ENCODE measurements around the gene SLC51A. TPM values are rescaled to one million over a fixed set of nuclear protein-coding genes. Genes with fewer than 3 reads are reported as not detected.

Gene SLC51A
- total RNA-seq, 1 experiment from 2014 or later: 0.24 TPM

DNA sequence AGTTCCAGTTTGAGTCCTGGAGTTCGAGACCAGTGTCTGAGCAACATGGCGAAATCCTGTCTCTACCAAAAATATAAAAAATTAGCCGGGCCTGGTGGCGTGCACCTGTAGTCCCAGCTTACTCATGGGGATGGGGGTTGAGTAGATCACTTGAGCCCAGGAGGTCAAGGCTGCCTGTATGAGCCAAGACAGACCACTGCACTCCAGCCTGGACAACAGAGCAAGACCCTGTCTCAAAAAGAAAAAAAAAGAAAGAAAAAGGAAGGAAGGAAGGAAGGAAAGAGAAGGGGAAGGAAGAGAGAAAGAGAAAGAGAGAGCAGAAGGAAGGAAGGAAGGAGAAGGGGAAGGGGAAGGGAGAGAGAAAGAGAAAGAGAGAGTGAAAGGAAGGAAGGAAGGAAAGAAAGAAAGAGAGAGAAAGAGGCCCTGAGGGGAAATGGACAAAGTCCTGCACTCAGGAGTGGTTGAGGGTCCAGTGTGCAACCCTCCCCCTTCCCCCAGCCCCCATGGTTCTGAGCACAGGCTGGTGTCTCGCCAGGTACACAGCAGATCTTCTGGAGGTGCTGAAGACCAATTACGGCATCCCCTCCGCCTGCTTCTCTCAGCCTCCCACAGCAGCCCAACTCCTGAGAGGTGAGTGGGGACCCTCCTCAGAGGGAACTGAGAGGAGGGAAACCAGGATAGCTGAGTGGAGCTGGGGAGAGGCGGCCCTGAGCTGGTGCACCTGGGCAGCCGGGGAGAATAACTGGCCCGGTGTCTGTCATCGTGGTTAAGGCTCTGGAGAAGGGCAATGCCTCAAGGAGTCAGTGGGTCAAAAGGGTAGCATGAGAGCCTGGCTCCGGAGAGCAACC, 1.2 kb downstream of the SLC51A start:
- H3K4me3 ChIP-seq (ENCODE audit: insufficient read depth, low read depth, low read length): no peak overlapping the region
- no peaks in the 10 kb centered on the region for H3K27me3 ChIP-seq (ENCODE audit: control insufficient read depth, insufficient read depth, low read length)
- no peak for DNase-seq
- H3K36me3 ChIP-seq (replicated peaks; ENCODE audit: control insufficient read depth, insufficient read depth, low read length): no peaks in the 10 kb centered on the region

DNA sequence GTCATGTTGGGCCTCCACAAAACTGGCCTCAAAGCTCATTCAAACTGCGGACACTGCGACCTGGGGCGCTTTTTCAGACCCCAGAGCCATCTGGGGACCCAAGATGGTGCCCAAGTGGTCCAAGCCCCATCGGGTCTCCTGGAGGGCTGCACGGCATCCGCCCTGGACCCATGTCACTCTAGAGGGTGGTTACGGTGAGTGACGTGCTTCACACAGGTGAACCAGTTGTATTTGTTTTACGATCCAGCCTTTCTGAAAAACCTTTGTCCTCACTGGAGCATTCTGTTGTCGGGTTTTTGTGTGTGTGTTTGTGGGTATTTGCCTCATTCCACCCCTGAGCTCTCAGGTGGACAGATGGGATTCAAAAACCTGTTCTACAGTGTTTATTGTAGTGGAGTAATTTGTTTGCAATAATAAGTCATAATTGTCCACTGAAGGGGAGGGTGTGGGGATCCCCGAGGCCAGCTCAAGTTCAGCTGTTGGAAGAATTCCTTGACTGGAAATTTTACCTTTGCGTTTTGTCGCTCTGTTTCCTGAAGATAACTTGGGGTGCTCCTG, 1.9 kb downstream of the SLC51A start:
- Histone ChIP-seq H3K36me3 (replicated peaks; ENCODE audit: control insufficient read depth, insufficient read depth, low read length) (no peaks in the 10 kb centered on the region), H3K4me3 (ENCODE audit: insufficient read depth, low read depth, low read length) (no peak overlapping the region), H3K27me3 (ENCODE audit: control insufficient read depth, insufficient read depth, low read length) (no peaks in the 10 kb centered on the region)
- DNase-seq: no peak

DNA sequence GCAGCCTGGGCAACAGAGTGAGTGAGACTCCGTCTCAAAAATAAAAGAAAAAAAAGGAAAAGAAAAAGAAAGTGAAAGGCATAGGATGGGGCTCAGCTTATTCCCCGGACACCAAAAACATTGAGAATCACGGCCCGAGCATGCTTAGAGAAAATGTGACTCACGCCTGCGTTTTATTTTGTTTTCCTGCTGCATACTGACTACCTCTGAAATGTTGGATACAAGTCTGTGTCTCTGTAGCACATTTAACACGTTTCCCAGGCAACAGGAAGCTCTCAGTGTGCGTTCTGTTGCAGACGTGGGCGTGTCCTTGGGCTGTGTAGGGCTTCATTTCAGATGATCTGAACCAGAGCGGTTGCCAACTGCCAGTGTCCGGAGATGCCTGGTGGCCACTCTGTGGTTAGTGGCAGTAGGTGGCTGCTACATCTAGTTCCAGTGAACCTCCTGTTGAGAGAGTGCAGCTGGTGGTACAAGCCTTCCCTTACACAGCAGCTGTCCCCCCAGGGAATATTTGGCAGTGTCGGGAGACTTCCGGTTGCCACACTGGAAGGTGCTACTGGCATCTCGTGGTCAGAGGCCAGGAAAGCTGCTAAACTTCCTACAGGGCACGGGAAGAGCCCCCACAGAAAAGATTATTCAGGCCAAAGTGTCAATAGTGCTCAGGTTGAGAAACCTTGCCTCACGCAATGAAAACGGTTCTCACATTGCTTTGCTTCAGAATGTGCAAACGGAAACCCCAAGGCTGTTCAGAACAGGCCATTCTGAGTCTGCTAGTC, 3.0 kb downstream of the SLC51A start:
- no peaks in the 10 kb centered on the region for H3K36me3 ChIP-seq (replicated peaks; ENCODE audit: control insufficient read depth, insufficient read depth, low read length)
- DNase-seq: peak; percentile 45

DNA sequence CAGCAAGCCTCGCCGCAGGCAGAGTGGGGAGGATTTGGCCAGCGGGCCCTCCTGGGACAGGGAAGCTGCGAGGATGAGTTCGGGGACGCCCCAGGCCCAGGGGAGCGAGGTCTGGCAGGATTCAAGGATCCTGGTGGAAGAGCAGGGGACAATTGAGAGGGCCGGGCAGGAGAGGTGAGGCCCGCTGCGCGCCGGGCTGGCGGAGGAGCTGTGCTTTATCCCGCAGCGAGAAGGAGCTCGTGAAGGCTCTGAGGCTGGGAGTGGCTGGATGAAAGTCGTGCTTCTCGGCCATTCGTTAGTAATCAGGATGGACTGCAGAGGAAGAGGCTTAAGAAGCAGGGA, 3.6 kb downstream of the SLC51A start:
- Histone ChIP-seq H3K27me3 (ENCODE audit: control insufficient read depth, insufficient read depth, low read length) (no peaks in the 10 kb centered on the region), H3K4me3 (ENCODE audit: insufficient read depth, low read depth, low read length) (no peak overlapping the region), H3K36me3 (replicated peaks; ENCODE audit: control insufficient read depth, insufficient read depth, low read length) (no peaks in the 10 kb centered on the region)
- peak; percentile 55 for DNase-seq

More for the DNA sequence above, 3.0 kb downstream of the SLC51A start:
- no peak overlapping the region for H3K4me3 ChIP-seq (ENCODE audit: insufficient read depth, low read depth, low read length)
- no peaks in the 10 kb centered on the region for H3K27me3 ChIP-seq (ENCODE audit: control insufficient read depth, insufficient read depth, low read length)

DNA sequence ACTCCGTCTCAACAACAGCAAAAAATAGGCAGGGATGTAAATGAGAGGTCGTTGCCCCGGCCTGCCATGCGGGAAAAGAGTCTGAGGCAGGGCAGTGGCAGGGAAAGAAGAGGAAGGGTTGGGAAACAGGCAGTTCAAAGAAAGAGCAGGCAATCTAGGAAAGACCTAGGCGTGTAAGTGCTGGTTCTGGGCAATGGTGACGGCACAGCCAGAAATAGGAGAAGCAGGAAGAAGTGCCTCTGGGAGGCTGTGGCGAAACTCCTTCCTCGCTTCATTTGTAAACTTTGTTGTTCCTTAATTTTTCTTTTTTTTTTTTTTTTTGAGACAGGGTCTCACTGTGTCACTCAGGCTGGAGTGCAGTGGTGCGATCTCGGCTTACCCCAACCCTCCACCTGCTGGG, 4.3 kb downstream of the SLC51A start:
- no peak overlapping the region for H3K4me3 ChIP-seq (ENCODE audit: insufficient read depth, low read depth, low read length)
- no peaks in the 10 kb centered on the region for H3K36me3 ChIP-seq (replicated peaks; ENCODE audit: control insufficient read depth, insufficient read depth, low read length)
- DNase-seq: no peak
- no peaks in the 10 kb centered on the region for H3K27me3 ChIP-seq (ENCODE audit: control insufficient read depth, insufficient read depth, low read length)

DNA sequence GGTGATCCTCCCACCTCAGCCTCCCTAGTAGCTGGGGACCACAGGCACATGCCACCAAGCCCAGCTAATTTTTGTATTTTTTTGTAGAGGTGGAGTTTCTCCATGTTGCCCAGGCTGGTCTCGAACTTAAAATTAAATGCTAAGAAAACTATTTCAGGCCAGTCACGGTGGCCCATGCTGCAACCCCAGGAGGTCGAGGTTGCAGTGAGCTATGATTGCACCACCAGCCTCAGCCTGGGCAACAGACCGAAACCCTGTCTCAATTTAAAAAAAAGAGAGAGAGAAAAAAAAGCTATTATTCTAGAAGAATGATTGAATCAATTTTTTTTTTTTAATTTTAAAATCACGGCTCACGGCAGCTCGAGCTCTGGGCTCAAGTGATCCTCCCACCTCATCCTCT, 4.7 kb downstream of the SLC51A start:
- H3K27me3 ChIP-seq (ENCODE audit: control insufficient read depth, insufficient read depth, low read length): no peaks in the 10 kb centered on the region
- DNase-seq: no peak
- no peak overlapping the region for H3K4me3 ChIP-seq (ENCODE audit: insufficient read depth, low read depth, low read length)
- no peaks in the 10 kb centered on the region for H3K36me3 ChIP-seq (replicated peaks; ENCODE audit: control insufficient read depth, insufficient read depth, low read length)

DNA sequence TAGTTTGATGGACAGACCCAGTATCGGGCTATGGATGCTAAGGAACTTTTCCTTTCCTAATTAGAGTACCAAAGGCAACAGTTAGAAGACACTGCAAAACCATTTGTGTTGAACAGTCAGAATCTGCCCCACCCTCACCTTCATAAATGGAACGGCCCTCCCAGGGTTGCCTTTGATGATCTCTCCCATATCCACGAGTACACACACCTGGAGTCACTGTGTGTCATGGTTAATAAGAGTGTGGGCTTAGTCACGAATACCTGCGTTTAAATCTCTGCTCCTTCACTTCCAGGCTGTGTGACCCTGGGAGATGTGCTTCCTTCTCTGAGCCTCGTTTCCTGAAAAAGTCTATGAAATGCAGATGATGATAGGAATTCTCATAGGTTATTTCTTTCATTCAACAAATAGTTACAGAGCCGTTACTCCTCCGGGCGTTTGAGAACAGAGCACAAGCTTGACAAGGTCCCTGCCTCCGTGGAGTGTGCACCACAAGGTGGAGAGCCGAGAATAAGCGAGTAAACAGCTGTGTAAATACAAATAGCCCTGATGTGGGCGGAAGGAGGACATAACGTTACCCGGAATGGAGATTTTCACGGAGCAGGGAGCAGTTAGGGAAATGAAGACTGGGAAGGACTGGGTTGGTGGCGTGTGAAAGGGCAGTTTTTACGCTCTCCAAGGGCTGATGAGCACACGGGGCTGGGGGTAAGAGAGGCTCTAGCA, 6.7 kb downstream of the SLC51A start:
- Histone ChIP-seq H3K27me3 (ENCODE audit: control insufficient read depth, insufficient read depth, low read length) (no peaks in the 10 kb centered on the region), H3K4me3 (ENCODE audit: insufficient read depth, low read depth, low read length) (no peak overlapping the region)
- DNase-seq: no peak

DNA sequence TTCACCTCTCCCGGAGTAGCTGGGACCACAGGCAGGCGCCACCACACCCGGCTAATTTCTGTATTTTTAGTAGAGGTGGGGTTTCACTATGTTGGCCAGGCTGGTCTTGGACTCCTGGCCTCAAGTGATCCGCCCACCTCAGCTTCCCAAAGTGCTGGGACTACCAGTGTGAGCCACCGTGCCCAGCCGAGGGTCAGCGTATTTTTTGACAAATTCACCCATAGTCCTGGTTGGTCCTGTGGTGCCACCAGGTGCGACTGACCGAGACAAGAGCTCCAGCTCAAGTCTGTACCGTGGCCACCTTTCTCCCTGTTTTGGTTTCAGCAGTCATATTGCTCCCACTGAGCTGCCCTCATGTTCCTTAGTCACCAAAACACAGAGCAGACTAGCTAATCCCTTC, 8.8 kb downstream of the SLC51A start:
- Histone ChIP-seq H3K4me3 (ENCODE audit: insufficient read depth, low read depth, low read length) (no peak overlapping the region), H3K27me3 (ENCODE audit: control insufficient read depth, insufficient read depth, low read length) (no peaks in the 10 kb centered on the region), H3K36me3 (replicated peaks; ENCODE audit: control insufficient read depth, insufficient read depth, low read length) (peaks cover 1% of the 10 kb centered on the region; the same call in 1 of the 2 replicates)
- DNase-seq: no peak

More for the DNA sequence above, 6.7 kb downstream of the SLC51A start:
- no peaks in the 10 kb centered on the region for H3K36me3 ChIP-seq (replicated peaks; ENCODE audit: control insufficient read depth, insufficient read depth, low read length)

DNA sequence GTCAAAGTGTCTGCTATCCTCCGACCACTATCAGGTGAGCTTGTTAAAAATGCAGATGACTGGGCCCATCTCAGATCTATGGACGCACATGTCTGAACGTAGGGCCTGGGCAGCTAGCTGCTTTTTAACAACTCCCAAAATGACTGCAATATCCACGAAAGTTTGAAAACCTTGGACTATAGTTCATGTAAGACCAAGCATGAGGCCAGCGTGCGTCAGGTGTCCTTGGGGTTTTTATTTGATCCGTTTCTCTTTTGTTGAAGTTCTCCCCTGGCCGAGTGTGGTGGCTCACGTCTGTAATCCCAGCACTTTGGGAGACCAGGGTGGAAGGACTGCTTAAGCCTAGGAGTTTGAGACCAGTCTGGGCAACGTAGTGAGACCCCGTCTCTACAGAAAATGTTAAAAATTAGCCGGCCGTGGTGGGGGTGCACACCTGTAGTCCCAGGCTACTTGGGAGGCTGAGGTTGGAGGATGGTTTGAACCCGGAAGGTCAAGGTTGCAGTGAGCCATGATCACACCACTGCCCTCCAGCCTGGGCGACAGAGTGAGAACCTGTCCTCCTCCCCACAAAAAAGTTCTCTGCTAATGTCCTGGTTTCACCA, 9.5 kb downstream of the SLC51A start:
- no peak overlapping the region for H3K4me3 ChIP-seq (ENCODE audit: insufficient read depth, low read depth, low read length)
- H3K36me3 ChIP-seq (replicated peaks; ENCODE audit: control insufficient read depth, insufficient read depth, low read length): peaks cover 1% of the 10 kb centered on the region; the same call in 1 of the 2 replicates
- H3K27me3 ChIP-seq (ENCODE audit: control insufficient read depth, insufficient read depth, low read length): no peaks in the 10 kb centered on the region
- DNase-seq: no peak

DNA sequence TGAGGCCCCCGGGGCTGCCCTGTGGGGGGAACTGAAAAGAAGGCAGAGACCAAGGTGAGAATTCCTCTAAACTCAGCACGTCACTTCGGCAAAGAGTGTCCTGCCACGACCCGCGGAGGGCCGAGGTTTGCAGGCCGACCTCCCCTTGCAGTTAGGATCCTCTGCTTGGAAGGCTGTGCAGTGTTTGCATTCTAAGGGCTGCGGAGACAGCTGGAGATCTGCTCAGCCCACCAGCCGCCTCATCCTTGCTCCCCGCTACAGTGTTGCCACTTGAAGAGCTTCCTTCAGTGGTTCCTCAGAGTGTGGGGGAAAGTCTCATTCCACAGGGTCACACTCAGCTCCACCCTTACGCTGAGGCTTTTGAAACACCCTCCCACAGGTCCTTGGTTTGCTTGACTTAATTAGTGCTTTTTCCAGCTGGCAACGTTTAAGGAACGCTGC, 10.8 kb downstream of the SLC51A start:
- no peaks in the 10 kb centered on the region for H3K27me3 ChIP-seq (ENCODE audit: control insufficient read depth, insufficient read depth, low read length)

DNA sequence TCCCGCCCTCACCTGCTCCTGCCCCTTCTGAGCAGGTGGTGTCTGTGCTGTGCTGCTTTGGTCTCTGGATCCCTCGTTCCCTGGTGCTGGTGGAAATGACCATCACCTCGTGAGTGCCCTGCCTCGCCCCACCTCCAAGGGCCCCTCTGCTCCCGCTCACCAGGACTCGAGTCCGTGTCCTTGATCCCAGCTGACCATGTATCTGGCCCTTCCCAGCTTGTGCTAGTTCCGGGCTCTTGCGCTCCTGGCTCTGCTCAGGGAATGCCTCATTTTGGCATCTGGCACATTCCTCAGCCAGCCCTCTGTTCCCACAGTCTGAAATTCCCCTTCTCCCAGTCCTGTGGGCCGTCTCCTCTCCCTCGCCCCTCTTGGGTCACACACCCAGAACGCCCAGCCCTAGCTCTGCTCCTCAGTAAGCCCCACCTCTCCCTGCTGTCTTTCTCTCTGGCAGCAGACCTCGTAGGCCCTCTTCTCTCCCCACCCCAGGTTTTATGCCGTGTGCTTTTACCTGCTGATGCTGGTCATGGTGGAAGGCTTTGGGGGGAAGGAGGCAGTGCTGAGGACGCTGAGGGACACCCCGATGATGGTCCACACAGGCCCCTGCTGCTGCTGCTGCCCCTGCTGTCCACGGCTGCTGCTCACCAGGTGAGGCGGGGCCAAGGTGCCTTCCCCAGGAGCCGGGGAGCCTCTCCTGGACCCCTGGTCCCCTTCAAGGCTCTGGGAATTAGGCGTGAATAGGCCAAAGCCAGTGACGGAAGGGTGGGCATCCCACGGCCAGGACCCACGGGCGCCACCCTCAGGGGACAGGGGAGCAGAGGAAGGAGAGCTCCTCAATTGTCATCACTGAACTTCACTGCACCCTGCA, 11.5 kb downstream of the SLC51A start:
- Histone ChIP-seq H3K27me3 (ENCODE audit: control insufficient read depth, insufficient read depth, low read length) (no peaks in the 10 kb centered on the region), H3K36me3 (replicated peaks; ENCODE audit: control insufficient read depth, insufficient read depth, low read length) (peaks cover 1% of the 10 kb centered on the region; the same call in 1 of the 2 replicates), H3K4me3 (ENCODE audit: insufficient read depth, low read depth, low read length) (no peak overlapping the region)
- DNase-seq: peak; percentile 67

More for the DNA sequence above, 10.8 kb downstream of the SLC51A start:
- peaks cover 1% of the 10 kb centered on the region; the same call in 1 of the 2 replicates for H3K36me3 ChIP-seq (replicated peaks; ENCODE audit: control insufficient read depth, insufficient read depth, low read length)
- no peak for DNase-seq
- no peak overlapping the region for H3K4me3 ChIP-seq (ENCODE audit: insufficient read depth, low read depth, low read length)

DNA sequence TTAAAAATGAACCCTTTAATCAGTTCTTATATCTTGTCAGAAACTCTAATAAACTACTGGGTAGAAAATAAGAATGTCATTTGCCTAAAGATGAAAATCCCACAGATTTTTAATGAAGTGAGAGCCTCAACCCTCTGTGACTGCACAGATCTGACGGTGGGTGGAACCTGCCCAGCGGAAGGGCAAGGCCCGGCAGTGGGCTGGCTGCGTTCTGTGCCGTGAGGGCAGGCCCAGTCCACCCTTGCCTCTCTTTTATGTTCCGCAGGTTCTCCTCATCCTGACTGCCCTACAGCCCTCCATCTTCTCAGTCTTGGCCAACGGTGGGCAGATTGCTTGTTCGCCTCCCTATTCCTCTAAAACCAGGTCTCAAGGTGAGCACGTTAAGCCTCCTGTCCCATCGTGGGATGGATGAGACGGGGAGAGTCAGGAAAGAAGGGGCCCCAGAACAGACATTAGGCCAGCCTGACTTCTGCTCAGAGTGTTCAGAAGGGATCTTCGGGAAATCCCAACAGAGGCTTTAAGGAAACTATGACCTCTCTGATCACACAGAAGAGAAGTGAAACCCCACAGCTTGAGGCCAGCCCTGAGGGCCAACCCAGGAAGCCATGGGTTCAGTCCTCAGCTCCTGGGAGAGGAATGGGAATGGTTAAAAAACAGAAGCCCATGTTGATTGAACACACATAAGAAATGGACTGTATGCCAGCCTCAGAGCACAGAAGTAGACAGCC, 16.0 kb downstream of the SLC51A start:
- Histone ChIP-seq H3K4me3 (ENCODE audit: insufficient read depth, low read depth, low read length) (no peak overlapping the region), H3K36me3 (replicated peaks; ENCODE audit: control insufficient read depth, insufficient read depth, low read length) (peaks cover 1% of the 10 kb centered on the region; the same call in 1 of the 2 replicates), H3K27me3 (ENCODE audit: control insufficient read depth, insufficient read depth, low read length) (no peaks in the 10 kb centered on the region)
- no peak for DNase-seq

DNA sequence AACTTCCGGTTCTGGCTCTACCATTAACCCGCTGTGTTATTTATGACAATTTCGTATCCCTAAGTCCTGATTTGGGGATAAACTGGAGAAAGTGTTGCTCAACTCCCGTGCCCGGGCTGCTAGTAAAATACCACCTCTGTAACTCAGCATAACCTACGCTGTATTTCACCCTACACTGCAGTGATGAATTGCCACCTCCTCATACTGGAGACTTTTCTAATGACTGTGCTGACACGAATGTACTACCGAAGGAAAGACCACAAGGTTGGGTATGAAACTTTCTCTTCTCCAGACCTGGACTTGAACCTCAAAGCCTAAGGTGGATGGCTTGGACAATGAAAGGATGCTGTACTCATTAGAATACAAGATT, 16.5 kb downstream of the SLC51A start:
- H3K27me3 ChIP-seq (ENCODE audit: control insufficient read depth, insufficient read depth, low read length): no peaks in the 10 kb centered on the region
- H3K36me3 ChIP-seq (replicated peaks; ENCODE audit: control insufficient read depth, insufficient read depth, low read length): peaks cover 1% of the 10 kb centered on the region; the same call in 1 of the 2 replicates
- no peak overlapping the region for H3K4me3 ChIP-seq (ENCODE audit: insufficient read depth, low read depth, low read length)
- no peak for DNase-seq

Data from H7 (cell line).